ENCODE data around the gene DDI2. TPM values are rescaled to one million over a fixed set of nuclear protein-coding genes. Genes with fewer than 3 reads are reported as not detected.
A peak's percentile ranks its signal among the peaks of the same experiment; 100 is the strongest.

Gene DDI2
- total and polyA plus RNA-seq, 10 of the 15 experiments (the other 5 are each of a cell fraction or from before 2014, with no cell fraction given), result 3.3 to 33.1 (median 11.6) TPM

GRCh38 chr1:15696956-15697521 is 79.8 kb downstream of the DDI2 start (continued):
- TF ChIP-seq HSF1 (IDR thresholded peaks at IDR 0.05; ENCODE audit: low read depth, low read length) (no peak), FOXK2 (IDR thresholded peaks at IDR 0.05) (no peak), NR2C1 (IDR thresholded peaks at IDR 0.05) (no peak), NR2F1 (conservative IDR thresholded peaks at IDR 0.05) (no peak), RELA (IDR thresholded peaks at IDR 0.05; ENCODE audit: borderline replicate concordance, partially characterized antibody) (peak; percentile 83), EGR1 (IDR thresholded peaks at IDR 0.05; ENCODE audit: borderline replicate concordance in 1 of 2, low read depth in 2 of 2, low read length in 2 of 2) (peak in 1 of 2 experiments; percentile 50; a peak in 1 of 3 replicates), PAX8 (IDR thresholded peaks at IDR 0.05) (no peak), ASH2L (IDR thresholded peaks at IDR 0.05; ENCODE audit: borderline replicate concordance, low read depth) (no peak), MYC (IDR thresholded peaks at IDR 0.05; ENCODE audit: insufficient read depth, insufficient read length, insufficient replicate concordance, low read length, severe bottlenecking) (no peak), BCL3 (IDR thresholded peaks at IDR 0.05; ENCODE audit: borderline replicate concordance, insufficient read depth, low read depth, low read length, poor library complexity, severe bottlenecking) (peak; percentile 54), CREB1 (IDR thresholded peaks at IDR 0.05; ENCODE audit: low read depth) (peak; percentile 62; the same call in 1 of the 2 replicates), CEBPB (IDR thresholded peaks at IDR 0.05; ENCODE audit: borderline replicate concordance in 1 of 2, low read depth in 2 of 2, low read length in 2 of 2) (no peak), HDAC6 (IDR thresholded peaks at IDR 0.05; ENCODE audit: unreplicated experiment) (no peak)
- TF ChIP-seq, protein P1, sequence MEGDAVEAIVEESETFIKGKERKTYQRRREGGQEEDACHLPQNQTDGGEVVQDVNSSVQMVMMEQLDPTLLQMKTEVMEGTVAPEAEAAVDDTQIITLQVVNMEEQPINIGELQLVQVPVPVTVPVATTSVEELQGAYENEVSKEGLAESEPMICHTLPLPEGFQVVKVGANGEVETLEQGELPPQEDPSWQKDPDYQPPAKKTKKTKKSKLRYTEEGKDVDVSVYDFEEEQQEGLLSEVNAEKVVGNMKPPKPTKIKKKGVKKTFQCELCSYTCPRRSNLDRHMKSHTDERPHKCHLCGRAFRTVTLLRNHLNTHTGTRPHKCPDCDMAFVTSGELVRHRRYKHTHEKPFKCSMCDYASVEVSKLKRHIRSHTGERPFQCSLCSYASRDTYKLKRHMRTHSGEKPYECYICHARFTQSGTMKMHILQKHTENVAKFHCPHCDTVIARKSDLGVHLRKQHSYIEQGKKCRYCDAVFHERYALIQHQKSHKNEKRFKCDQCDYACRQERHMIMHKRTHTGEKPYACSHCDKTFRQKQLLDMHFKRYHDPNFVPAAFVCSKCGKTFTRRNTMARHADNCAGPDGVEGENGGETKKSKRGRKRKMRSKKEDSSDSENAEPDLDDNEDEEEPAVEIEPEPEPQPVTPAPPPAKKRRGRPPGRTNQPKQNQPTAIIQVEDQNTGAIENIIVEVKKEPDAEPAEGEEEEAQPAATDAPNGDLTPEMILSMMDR (IDR thresholded peaks at IDR 0.05 in 2 of 3, conservative IDR thresholded peaks at IDR 0.05 in 1 of 3; ENCODE audit: control insufficient read depth in 2 of 3, extremely low read depth in 1 of 3, insufficient read depth in 1 of 3, low read depth in 3 of 3, low read length in 3 of 3), result no peak
- TF ChIP-seq, protein P2, sequence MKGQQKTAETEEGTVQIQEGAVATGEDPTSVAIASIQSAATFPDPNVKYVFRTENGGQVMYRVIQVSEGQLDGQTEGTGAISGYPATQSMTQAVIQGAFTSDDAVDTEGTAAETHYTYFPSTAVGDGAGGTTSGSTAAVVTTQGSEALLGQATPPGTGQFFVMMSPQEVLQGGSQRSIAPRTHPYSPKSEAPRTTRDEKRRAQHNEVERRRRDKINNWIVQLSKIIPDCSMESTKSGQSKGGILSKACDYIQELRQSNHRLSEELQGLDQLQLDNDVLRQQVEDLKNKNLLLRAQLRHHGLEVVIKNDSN (IDR thresholded peaks at IDR 0.05; ENCODE audit: borderline replicate concordance, extremely low read length, insufficient read depth, low read depth, low read length), result no peak
- TF ChIP-seq, protein P3, sequence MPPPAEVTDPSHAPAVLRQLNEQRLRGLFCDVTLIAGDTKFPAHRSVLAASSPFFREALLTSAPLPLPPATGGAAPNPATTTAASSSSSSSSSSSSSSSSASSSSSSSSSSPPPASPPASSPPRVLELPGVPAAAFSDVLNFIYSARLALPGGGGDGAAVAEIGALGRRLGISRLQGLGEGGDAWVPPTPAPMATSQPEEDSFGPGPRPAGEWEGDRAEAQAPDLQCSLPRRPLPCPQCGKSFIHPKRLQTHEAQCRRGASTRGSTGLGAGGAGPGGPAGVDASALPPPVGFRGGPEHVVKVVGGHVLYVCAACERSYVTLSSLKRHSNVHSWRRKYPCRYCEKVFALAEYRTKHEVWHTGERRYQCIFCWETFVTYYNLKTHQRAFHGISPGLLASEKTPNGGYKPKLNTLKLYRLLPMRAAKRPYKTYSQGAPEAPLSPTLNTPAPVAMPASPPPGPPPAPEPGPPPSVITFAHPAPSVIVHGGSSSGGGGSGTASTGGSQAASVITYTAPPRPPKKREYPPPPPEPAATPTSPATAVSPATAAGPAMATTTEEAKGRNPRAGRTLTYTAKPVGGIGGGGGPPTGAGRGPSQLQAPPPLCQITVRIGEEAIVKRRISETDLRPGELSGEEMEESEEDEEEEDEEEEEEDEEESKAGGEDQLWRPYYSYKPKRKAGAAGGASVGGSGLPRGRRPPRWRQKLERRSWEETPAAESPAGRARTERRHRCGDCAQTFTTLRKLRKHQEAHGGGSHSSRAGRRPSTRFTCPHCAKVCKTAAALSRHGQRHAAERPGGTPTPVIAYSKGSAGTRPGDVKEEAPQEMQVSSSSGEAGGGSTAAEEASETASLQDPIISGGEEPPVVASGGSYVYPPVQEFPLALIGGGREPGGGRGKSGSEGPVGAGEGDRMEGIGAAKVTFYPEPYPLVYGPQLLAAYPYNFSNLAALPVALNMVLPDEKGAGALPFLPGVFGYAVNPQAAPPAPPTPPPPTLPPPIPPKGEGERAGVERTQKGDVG (CRISPR knock-in tag; IDR thresholded peaks at IDR 0.05), result no peak

Data from GM12878 (cell line).